Measurements from ENCODE around the gene C17orf113. TPM values are rescaled to one million over a fixed set of nuclear protein-coding genes. Genes with fewer than 3 reads are reported as not detected.
A peak's percentile ranks its signal among the peaks of the same experiment; 100 is the strongest.

Gene C17orf113
- total and polyA plus RNA-seq, 2 experiments from 2014 or later = 0.46 to 1.1 TPM

DNA sequence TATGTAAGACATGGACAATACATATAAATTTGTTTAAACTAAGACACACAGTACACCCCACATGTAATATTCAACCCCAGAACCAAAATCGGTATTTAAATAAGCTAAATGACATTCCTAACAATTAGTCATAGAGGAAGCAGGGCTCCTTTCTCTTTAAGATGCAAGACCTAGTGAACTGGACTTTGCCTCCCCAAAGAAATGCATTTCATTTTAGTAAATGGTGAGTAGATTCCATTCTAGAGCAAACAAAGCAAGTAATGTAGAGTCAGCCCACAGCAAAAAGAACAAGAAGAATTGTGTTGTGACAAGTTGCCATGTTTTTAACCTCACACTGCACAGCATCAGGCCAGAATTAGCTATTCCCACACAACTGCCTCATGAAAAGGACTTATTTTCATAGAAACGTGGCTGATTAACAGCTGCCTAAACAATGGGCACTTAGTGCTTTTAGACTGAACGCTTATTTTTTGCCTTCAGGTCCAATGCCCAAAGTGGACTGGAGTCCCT is 47.6 kb downstream of the C17orf113 start:
- H4K20me1 ChIP-seq (ENCODE audit: insufficient read depth, poor library complexity, severe bottlenecking) = peaks cover 53% of the 10 kb centered on the region
- peak overlapping the region; percentile 66 for H3K4me2 ChIP-seq
- TF ChIP-seq EZH2phosphoT487 (IDR thresholded peaks at IDR 0.05; ENCODE audit: low read depth, severe bottlenecking, unreplicated experiment) (no peak), EZH2 (IDR thresholded peaks at IDR 0.05; ENCODE audit: borderline replicate concordance) (no peak)
- TF ChIP-seq, protein P1, sequence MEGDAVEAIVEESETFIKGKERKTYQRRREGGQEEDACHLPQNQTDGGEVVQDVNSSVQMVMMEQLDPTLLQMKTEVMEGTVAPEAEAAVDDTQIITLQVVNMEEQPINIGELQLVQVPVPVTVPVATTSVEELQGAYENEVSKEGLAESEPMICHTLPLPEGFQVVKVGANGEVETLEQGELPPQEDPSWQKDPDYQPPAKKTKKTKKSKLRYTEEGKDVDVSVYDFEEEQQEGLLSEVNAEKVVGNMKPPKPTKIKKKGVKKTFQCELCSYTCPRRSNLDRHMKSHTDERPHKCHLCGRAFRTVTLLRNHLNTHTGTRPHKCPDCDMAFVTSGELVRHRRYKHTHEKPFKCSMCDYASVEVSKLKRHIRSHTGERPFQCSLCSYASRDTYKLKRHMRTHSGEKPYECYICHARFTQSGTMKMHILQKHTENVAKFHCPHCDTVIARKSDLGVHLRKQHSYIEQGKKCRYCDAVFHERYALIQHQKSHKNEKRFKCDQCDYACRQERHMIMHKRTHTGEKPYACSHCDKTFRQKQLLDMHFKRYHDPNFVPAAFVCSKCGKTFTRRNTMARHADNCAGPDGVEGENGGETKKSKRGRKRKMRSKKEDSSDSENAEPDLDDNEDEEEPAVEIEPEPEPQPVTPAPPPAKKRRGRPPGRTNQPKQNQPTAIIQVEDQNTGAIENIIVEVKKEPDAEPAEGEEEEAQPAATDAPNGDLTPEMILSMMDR (IDR thresholded peaks at IDR 0.05; ENCODE audit: poor library complexity) = no peak
- DNase-seq (ENCODE audit: low spot score) = peak; percentile 44
- H3K4me1 ChIP-seq (ENCODE audit: insufficient read depth) = peaks cover 15% of the 10 kb centered on the region
- no peak overlapping the region for H2AFZ ChIP-seq
- no peaks in the 10 kb centered on the region for H3K9me3 ChIP-seq (ENCODE audit: low read depth)
- H3K27me3 ChIP-seq = no peaks in the 10 kb centered on the region
- H3K4me3 ChIP-seq = no peak overlapping the region
- no peaks in the 10 kb centered on the region for H3K9me2 ChIP-seq (replicated peaks; ENCODE audit: insufficient read depth)
- H3K36me3 ChIP-seq (replicated peaks; ENCODE audit: insufficient read depth, low read depth) = no peaks in the 10 kb centered on the region
- H3K79me2 ChIP-seq = peaks cover 93% of the 10 kb centered on the region
- 76% methylated on average over 3 of the region's 3 CpGs for WGBS (ENCODE audit: low lambda C conversion rate, missing lambda C conversion rate)
- peak overlapping the region; percentile 86 for H3K27ac ChIP-seq

DNA sequence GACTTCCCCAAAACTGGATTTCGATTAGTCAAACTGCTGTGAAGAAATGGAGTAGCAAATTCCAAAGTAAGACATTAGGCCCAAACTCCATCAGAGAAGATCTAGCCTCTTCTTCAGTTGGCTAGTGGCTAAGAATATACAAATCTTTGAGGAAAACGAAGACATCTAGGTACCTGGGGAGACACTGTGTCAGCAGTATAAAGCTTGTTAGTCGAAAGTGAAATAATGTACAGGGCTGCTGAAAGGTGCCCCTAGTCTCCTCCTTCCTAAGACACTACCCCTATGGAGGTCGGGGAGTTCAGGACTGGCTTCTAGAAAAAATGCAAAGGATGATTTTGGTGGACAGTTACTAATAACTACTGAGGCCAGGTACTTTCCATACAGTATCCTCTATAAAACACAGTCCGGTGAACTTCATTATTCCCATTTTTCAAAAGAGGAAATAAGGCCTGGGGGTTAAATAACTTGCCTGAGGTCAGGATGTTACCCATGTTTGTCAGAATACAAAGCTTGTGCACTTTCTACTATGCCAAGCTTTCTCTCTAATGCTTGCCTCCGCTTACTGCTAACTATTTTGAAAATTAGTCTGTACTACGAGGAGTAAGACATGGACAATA is 48.1 kb downstream of the C17orf113 start:
- H3K36me3 ChIP-seq (replicated peaks; ENCODE audit: insufficient read depth, low read depth) = no peaks in the 10 kb centered on the region
- no peaks in the 10 kb centered on the region for H3K27me3 ChIP-seq
- 92% methylated on average over 7 of the region's 7 CpGs for WGBS (ENCODE audit: low lambda C conversion rate, missing lambda C conversion rate)

DNA sequence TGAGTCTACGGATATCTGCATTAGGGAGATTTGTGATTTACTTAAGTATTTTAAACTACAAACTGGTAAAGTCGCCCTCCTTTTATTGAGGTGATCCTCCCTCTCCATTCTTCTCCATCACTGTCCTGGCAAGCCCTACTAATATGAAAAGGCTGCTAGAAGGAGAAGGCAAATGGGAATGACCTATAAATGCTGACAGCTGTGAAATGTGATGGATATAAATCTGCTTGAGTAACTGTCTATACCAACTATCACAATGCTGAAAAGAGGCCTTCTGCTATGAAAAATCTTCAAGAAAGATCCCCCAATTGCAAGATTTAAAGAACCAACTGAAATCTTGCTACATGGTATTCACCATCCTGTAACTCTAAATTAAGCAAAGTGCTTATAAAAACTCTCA is 48.7 kb downstream of the C17orf113 start:
- H3K4me2 ChIP-seq = peak overlapping the region; percentile 38
- H4K20me1 ChIP-seq (ENCODE audit: insufficient read depth, poor library complexity, severe bottlenecking) = peaks cover 41% of the 10 kb centered on the region
- H3K4me1 ChIP-seq (ENCODE audit: insufficient read depth) = peaks cover 15% of the 10 kb centered on the region
- no peak overlapping the region for H3K4me3 ChIP-seq
- 92% methylated on average over 2 of the region's 2 CpGs for WGBS (ENCODE audit: low lambda C conversion rate, missing lambda C conversion rate)
- peak overlapping the region; percentile 61 for H3K27ac ChIP-seq
- H3K9me3 ChIP-seq (ENCODE audit: low read depth) = no peaks in the 10 kb centered on the region
- DNase-seq (ENCODE audit: low spot score) = no peak
- no peak for TF ChIP-seq EZH2phosphoT487 (IDR thresholded peaks at IDR 0.05; ENCODE audit: low read depth, severe bottlenecking, unreplicated experiment)
- TF ChIP-seq EZH2 (IDR thresholded peaks at IDR 0.05; ENCODE audit: borderline replicate concordance) = no peak
- TF ChIP-seq, protein P1 (IDR thresholded peaks at IDR 0.05; ENCODE audit: poor library complexity) = no peak
- H3K36me3 ChIP-seq (replicated peaks; ENCODE audit: insufficient read depth, low read depth) = no peaks in the 10 kb centered on the region
- H2AFZ ChIP-seq = no peak overlapping the region
- no peaks in the 10 kb centered on the region for H3K27me3 ChIP-seq
- H3K9me2 ChIP-seq (replicated peaks; ENCODE audit: insufficient read depth) = no peaks in the 10 kb centered on the region
- peaks cover 90% of the 10 kb centered on the region for H3K79me2 ChIP-seq

More for the DNA sequence above, 48.1 kb downstream of the C17orf113 start:
- Histone ChIP-seq H3K9me2 (replicated peaks; ENCODE audit: insufficient read depth) (no peaks in the 10 kb centered on the region), H3K4me3 (no peak overlapping the region), H3K4me2 (peak overlapping the region; percentile 38), H3K4me1 (ENCODE audit: insufficient read depth) (peaks cover 15% of the 10 kb centered on the region), H3K79me2 (peaks cover 93% of the 10 kb centered on the region), H2AFZ (no peak overlapping the region), H3K9me3 (ENCODE audit: low read depth) (no peaks in the 10 kb centered on the region), H4K20me1 (ENCODE audit: insufficient read depth, poor library complexity, severe bottlenecking) (peaks cover 47% of the 10 kb centered on the region), H3K27ac (peak overlapping the region; percentile 61)
- TF ChIP-seq, protein P1 (IDR thresholded peaks at IDR 0.05; ENCODE audit: poor library complexity) = no peak
- TF ChIP-seq EZH2 (IDR thresholded peaks at IDR 0.05; ENCODE audit: borderline replicate concordance) = no peak
- TF ChIP-seq EZH2phosphoT487 (IDR thresholded peaks at IDR 0.05; ENCODE audit: low read depth, severe bottlenecking, unreplicated experiment) = no peak
- DNase-seq (ENCODE audit: low spot score) = no peak
